Stimulated activated CD8-positive, alpha-beta memory T cell treated with anti-CD3 and anti-CD28 coated beads, Interleukin-7, amount 100 ng/mL, for 48 hours (primary cell): ENCODE measurements around the gene NPNT.
"Not testable (repeated sequence)": the region's sequence is repeated elsewhere in the genome, so short reads cannot be mapped to it uniquely, and the experiment has no call there.

Source experiments
- DNase-seq, 2 donors: peaks; one replicate each; pipeline ENCODE4 v3.0.0-alpha.2; 2020; ENCODE audit warnings: low read depth in 1 of 2; ENCODE audit errors: extremely low read depth in 1 of 2

Gene NPNT

GRCh38 chr4:105894660-105895582 is at the start of gene NPNT:
Gene NPNT, plus strand, starts transcription at chr4:105895471. Its CDS starts 182 bp downstream, at chr4:105895653.
- DNase-seq: no peak

- no peak for DNase-seq
Observed at GRCh38 chr4:105845559-105845958, 49.7 kb upstream of the NPNT start.

GRCh38 chr4:105848359-105848758 is 46.9 kb upstream of the NPNT start:
- DNase-seq: not testable (repeated sequence)

- no peak for DNase-seq
Observed at GRCh38 chr4:105851196-105851595, 44.1 kb upstream of the NPNT start.

GRCh38 chr4:105852230-105852629 is 43.0 kb upstream of the NPNT start:
- not testable (repeated sequence) for DNase-seq

GRCh38 chr4:105858466-105859040 is 36.7 kb upstream of the NPNT start:
- no peak for DNase-seq

GRCh38 chr4:105859233-105859632 is 36.0 kb upstream of the NPNT start:
- DNase-seq: no peak

- no peak for DNase-seq
Observed at GRCh38 chr4:105870963-105871362, 24.3 kb upstream of the NPNT start.

- DNase-seq: no peak
Observed at GRCh38 chr4:105871997-105872396, 23.3 kb upstream of the NPNT start.

GRCh38 chr4:105875233-105875632 is 20.0 kb upstream of the NPNT start:
- DNase-seq: no peak

GRCh38 chr4:105878668-105879067 is 16.6 kb upstream of the NPNT start:
- DNase-seq: no peak

GRCh38 chr4:105887508-105887907 is 7.8 kb upstream of the NPNT start:
- no peak for DNase-seq

- DNase-seq: no peak
Observed at GRCh38 chr4:105895583-105896460, 551 bp downstream of the NPNT start.

GRCh38 chr4:105896461-105896942 is 1.2 kb downstream of the NPNT start:
- no peak for DNase-seq

GRCh38 chr4:105896984-105897775 is 1.9 kb downstream of the NPNT start:
- no peak for DNase-seq

- no peak for DNase-seq
Observed at GRCh38 chr4:105900541-105900940, 5.3 kb downstream of the NPNT start.

- no peak for DNase-seq
Observed at GRCh38 chr4:105902550-105903262, 7.4 kb downstream of the NPNT start.

- DNase-seq: no peak
Observed at GRCh38 chr4:105909787-105910281, 14.6 kb downstream of the NPNT start.

- no peak for DNase-seq
Observed at GRCh38 chr4:105911426-105911825, 16.2 kb downstream of the NPNT start.
